ENCODE results near the gene RPRD1B. TPM values are rescaled to one million over a fixed set of nuclear protein-coding genes. Genes with fewer than 3 reads are reported as not detected.

The RPRD1B gene
- total RNA-seq, 1 experiment from 2014 or later, result 42.6 TPM

GRCh38 chr20:38116409-38117165 lies 83.0 kb downstream of the RPRD1B start:
- no peaks in the 10 kb centered on the region for H3K36me3 Mint-ChIP-seq (ENCODE audit: insufficient read depth, unreplicated experiment)
- H3K4me3 Mint-ChIP-seq (ENCODE audit: unreplicated experiment), result no peak overlapping the region
- intact Hi-C loops (cut with micrococcal nuclease), result loop anchor here (10.0 kb wide), 1 partner anchor 48 kb away; the partner anchor contains the start of gene TGM2
- BruUV-seq (replicated peaks), result no TSS peak
- no peak for TF ChIP-seq CTCF (IDR thresholded peaks at IDR 0.05; ENCODE audit: unreplicated experiment)
- CTCF ChIA-PET, result interaction anchor here (0.6 to 1.2 kb wide), 3 partner anchors 34 to 85 kb away, joined by 3 to 5 read pairs (median 4); no protein-coding TSS in a partner anchor
- no peaks in the 10 kb centered on the region for H3K27me3 Mint-ChIP-seq (ENCODE audit: insufficient read depth, unreplicated experiment)
- H3K9me3 Mint-ChIP-seq (ENCODE audit: unreplicated experiment), result peaks cover 8% of the 10 kb centered on the region
- POLR2A ChIA-PET, result no interaction called here
- DNase-seq (ENCODE audit: unreplicated experiment), result no peak
- peaks cover 21% of the 10 kb centered on the region for H3K4me1 Mint-ChIP-seq (ENCODE audit: insufficient read depth, unreplicated experiment)
- no peak overlapping the region for H3K27ac Mint-ChIP-seq (ENCODE audit: low read depth, unreplicated experiment)

- BruUV-seq (replicated peaks), result no TSS peak
- Mint-ChIP-seq H3K9me3 (ENCODE audit: unreplicated experiment) (peaks cover 8% of the 10 kb centered on the region), H3K4me1 (ENCODE audit: insufficient read depth, unreplicated experiment) (peaks cover 21% of the 10 kb centered on the region), H3K27ac (ENCODE audit: low read depth, unreplicated experiment) (no peak overlapping the region), H3K36me3 (ENCODE audit: insufficient read depth, unreplicated experiment) (no peaks in the 10 kb centered on the region), H3K27me3 (ENCODE audit: insufficient read depth, unreplicated experiment) (no peaks in the 10 kb centered on the region), H3K4me3 (ENCODE audit: unreplicated experiment) (no peak overlapping the region)
- ChIA-PET CTCF (interaction anchor here (0.6 to 1.2 kb wide), 3 partner anchors 34 to 84 kb away, joined by 3 to 5 read pairs (median 4); no protein-coding TSS in a partner anchor), POLR2A (interaction anchor here (0.6 kb wide), 1 partner anchor 620 kb away, joined by 3 read pairs; no protein-coding TSS in a partner anchor)
- no peak for DNase-seq (ENCODE audit: unreplicated experiment)
- TF ChIP-seq CTCF (IDR thresholded peaks at IDR 0.05; ENCODE audit: unreplicated experiment), result no peak
- intact Hi-C loops (cut with micrococcal nuclease), result loop anchor here (10.0 kb wide), 1 partner anchor 48 kb away; the partner anchor contains the start of gene TGM2
Observed at GRCh38 chr20:38117205-38117604, 83.7 kb downstream of the RPRD1B start.

DNA sequence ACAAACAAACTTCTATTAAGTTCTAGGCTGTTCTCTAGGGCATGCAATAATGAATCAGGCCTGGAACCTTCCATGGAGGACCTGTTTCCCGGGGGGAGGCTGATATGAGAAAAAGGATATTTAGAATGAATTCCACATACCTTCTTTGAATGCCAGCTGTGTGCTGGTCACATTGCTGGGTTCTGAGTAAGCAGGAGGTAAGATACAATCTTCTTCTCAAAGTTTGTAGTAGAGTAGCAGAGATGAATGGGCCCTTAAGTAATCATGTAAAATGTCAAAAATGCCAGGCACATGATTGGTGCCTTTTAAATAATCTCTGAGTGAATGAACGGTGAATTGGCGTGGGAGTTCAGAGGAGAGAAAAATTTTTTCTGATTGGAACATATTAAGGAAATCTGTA lies 84.1 kb downstream of the RPRD1B start:
- intact Hi-C loops (cut with micrococcal nuclease), result loop anchor here (10.0 kb wide), 1 partner anchor 47 kb away; the partner anchor contains the start of gene TGM2
- DNase-seq (ENCODE audit: unreplicated experiment), result peak; percentile 43
- ChIA-PET POLR2A (interaction anchor here (0.6 to 1.6 kb wide), 3 partner anchors 8 to 620 kb away, joined by 3 read pairs; no protein-coding TSS in a partner anchor), CTCF (interaction anchor here (1.2 to 1.9 kb wide), 2 partner anchors 68 to 103 kb away, joined by 5 to 9 read pairs; no protein-coding TSS in a partner anchor)
- Mint-ChIP-seq H3K36me3 (ENCODE audit: insufficient read depth, unreplicated experiment) (no peaks in the 10 kb centered on the region), H3K27me3 (ENCODE audit: insufficient read depth, unreplicated experiment) (no peaks in the 10 kb centered on the region), H3K27ac (ENCODE audit: low read depth, unreplicated experiment) (no peak overlapping the region), H3K4me1 (ENCODE audit: insufficient read depth, unreplicated experiment) (peaks cover 21% of the 10 kb centered on the region), H3K4me3 (ENCODE audit: unreplicated experiment) (no peak overlapping the region), H3K9me3 (ENCODE audit: unreplicated experiment) (peaks cover 8% of the 10 kb centered on the region)
- no peak for TF ChIP-seq CTCF (IDR thresholded peaks at IDR 0.05; ENCODE audit: unreplicated experiment)
- BruUV-seq (replicated peaks), result no TSS peak

GRCh38 chr20:38119446-38119845 lies 85.9 kb downstream of the RPRD1B start:
- CTCF ChIA-PET, result interaction anchor here (0.6 to 1.9 kb wide), 5 partner anchors 9 to 114 kb away, joined by 3 to 9 read pairs (median 3); no protein-coding TSS in a partner anchor
- H3K27ac Mint-ChIP-seq (ENCODE audit: low read depth, unreplicated experiment), result no peak overlapping the region

More at GRCh38 chr20:38119446-38119845, 85.9 kb downstream of the RPRD1B start:
- intact Hi-C loops (cut with micrococcal nuclease), result loop anchor here (10.0 kb wide), 1 partner anchor 45 kb away; the partner anchor contains the start of gene TGM2
- no peak for DNase-seq (ENCODE audit: unreplicated experiment)
- TF ChIP-seq CTCF (IDR thresholded peaks at IDR 0.05; ENCODE audit: unreplicated experiment), result no peak
- peaks cover 21% of the 10 kb centered on the region for H3K4me1 Mint-ChIP-seq (ENCODE audit: insufficient read depth, unreplicated experiment)
- H3K4me3 Mint-ChIP-seq (ENCODE audit: unreplicated experiment), result no peak overlapping the region
- no peaks in the 10 kb centered on the region for H3K36me3 Mint-ChIP-seq (ENCODE audit: insufficient read depth, unreplicated experiment)
- BruUV-seq (replicated peaks), result no TSS peak
- H3K9me3 Mint-ChIP-seq (ENCODE audit: unreplicated experiment), result peaks cover 8% of the 10 kb centered on the region
- POLR2A ChIA-PET, result no interaction called here
- H3K27me3 Mint-ChIP-seq (ENCODE audit: insufficient read depth, unreplicated experiment), result no peaks in the 10 kb centered on the region

All from MCF 10A (cell line).